Activated naive CD4-positive, alpha-beta T cell treated with anti-CD3 and anti-CD28 coated beads, Interleukin-2, amount 10 ng/mL, durations not matched to agents 7 days and 5 days (primary cell): ENCODE measurements around the gene GRIK2.

Experiments used
- CTCF ChIA-PET: fragments of 350-600 bp; sonication (Branson Sonifier 250); formaldehyde crosslinking; loops from one replicate; lab custom pipeline; 2021; ENCODE audit warnings: antibody characterized with exemption; lab: Charles Lee
- DNase-seq: peaks from one replicate; pipeline ENCODE4 v3.0.0-alpha.2; 2020
- H3K27ac Mint-ChIP-seq: one replicate; pipeline ENCODE4 v1.8.0; 2021; ENCODE audit warnings: mild to moderate bottlenecking, moderate library complexity, mixed read lengths
- H3K27me3 Mint-ChIP-seq: one replicate; pipeline ENCODE4 v1.8.0; 2021; ENCODE audit warnings: mild to moderate bottlenecking, mixed read lengths
- H3K36me3 Mint-ChIP-seq: one replicate; pipeline ENCODE4 v1.8.0; 2021; ENCODE audit warnings: mixed read lengths
- H3K4me1 Mint-ChIP-seq: one replicate; pipeline ENCODE4 v1.8.0; 2021; ENCODE audit warnings: mixed read lengths
- H3K4me3 Mint-ChIP-seq: one replicate; pipeline ENCODE4 v1.8.0; 2021; ENCODE audit warnings: mild to moderate bottlenecking, moderate library complexity, mixed read lengths
- H3K9me3 Mint-ChIP-seq: one replicate; pipeline ENCODE4 v1.8.0; 2021; ENCODE audit warnings: mixed read lengths

Gene GRIK2

DNA sequence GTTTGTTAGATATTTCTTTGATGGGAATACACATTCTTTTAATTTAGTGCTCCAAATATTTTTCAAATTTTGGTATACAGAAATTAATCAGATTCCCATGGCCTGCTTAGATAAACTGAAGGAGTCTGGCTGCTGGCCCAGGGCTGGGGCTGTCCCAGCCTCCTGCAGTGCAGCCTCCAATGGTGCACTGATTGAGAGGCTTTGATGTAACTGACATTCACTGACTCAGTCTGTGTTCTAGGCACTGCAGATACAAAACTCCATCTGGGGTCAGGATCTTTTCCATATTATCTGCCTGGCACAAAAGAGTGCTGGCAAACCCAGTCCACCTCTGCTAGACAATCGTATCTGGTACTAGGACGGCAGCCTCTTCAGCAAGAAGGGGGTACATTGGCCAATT is 64.8 kb downstream of the GRIK2 start:
- Mint-ChIP-seq H3K4me1 (no peaks in the 10 kb centered on the region), H3K4me3 (no peak overlapping the region), H3K9me3 (no peaks in the 10 kb centered on the region), H3K27ac (no peak overlapping the region), H3K27me3 (no peaks in the 10 kb centered on the region), H3K36me3 (no peaks in the 10 kb centered on the region)
- CTCF ChIA-PET, result no interaction called here
- DNase-seq, result no peak

DNA sequence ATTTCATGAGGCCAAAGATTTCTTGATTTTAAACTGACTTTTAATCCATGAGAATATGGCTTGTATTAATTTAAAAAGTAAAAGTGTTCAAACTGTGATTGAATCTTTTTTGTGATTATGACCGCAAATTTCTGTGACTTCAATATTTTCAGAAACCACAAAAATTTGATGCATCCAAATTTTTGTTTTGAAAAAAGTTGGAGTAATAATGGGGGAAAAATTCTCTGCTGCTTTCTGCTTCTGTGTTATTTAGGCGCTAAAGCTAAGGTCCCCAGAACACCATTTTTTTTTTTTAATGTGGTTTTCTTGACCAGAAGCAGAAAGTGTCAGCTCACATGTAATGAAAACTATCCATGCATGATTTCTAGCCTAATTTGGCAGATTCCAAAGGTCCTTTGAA is 65.3 kb downstream of the GRIK2 start:
- Mint-ChIP-seq H3K4me1 (no peaks in the 10 kb centered on the region), H3K27me3 (no peaks in the 10 kb centered on the region), H3K36me3 (no peaks in the 10 kb centered on the region), H3K9me3 (no peaks in the 10 kb centered on the region), H3K27ac (no peak overlapping the region), H3K4me3 (no peak overlapping the region)
- CTCF ChIA-PET, result no interaction called here
- no peak for DNase-seq

GRCh38 chr6:101462576-101462975 is 69.1 kb downstream of the GRIK2 start:
- no peak for DNase-seq
- CTCF ChIA-PET, result no interaction called here
- Mint-ChIP-seq H3K4me3 (no peak overlapping the region), H3K4me1 (no peaks in the 10 kb centered on the region), H3K27me3 (no peaks in the 10 kb centered on the region), H3K27ac (no peak overlapping the region), H3K9me3 (peaks cover 2% of the 10 kb centered on the region), H3K36me3 (no peaks in the 10 kb centered on the region)

DNA sequence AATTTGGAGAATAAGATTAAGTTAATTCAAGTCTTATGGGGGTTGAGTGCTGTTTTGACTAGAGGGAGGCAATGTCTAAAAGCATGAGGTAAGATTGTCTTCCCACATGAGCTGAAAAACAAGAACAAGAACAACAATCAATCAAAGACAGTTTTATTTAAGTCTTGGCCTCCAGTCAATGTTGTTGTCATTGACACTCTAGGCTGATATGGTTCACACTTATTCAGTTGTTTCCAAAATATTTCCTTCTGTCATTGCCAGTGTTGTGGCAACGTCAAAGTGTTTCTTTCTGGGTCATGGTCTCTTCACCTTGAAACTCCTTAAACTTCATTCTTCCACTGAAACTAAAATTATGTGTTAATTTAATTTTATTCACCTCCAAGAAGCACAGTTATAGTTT is 72.4 kb downstream of the GRIK2 start:
- H3K4me3 Mint-ChIP-seq, result no peak overlapping the region
- H3K4me1 Mint-ChIP-seq, result no peaks in the 10 kb centered on the region
- no peaks in the 10 kb centered on the region for H3K27me3 Mint-ChIP-seq
- peaks cover 4% of the 10 kb centered on the region for H3K9me3 Mint-ChIP-seq
- no peaks in the 10 kb centered on the region for H3K36me3 Mint-ChIP-seq
- CTCF ChIA-PET, result no interaction called here
- no peak overlapping the region for H3K27ac Mint-ChIP-seq
- no peak for DNase-seq

DNA sequence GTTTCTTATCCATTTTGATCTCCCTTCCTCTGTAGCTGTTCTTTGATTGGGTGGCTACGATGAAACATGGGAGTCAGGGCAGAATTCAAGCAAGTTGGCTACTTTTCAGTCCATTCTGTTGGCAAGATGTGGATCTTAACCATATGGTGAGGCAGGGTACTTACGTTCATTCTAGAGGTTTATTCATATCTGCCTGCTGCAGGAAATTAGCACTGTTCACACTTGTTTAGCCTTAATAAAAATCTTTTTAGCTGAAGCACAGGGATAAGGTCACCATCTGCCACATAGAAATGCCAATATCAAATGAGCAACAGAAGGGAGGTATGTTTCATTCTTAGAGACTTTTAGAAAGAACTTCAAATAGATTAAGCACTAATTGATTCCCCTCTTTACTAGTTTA is 83.9 kb downstream of the GRIK2 start:
- Mint-ChIP-seq H3K4me3 (no peak overlapping the region), H3K36me3 (no peaks in the 10 kb centered on the region), H3K27ac (no peak overlapping the region), H3K9me3 (no peaks in the 10 kb centered on the region), H3K27me3 (no peaks in the 10 kb centered on the region), H3K4me1 (no peaks in the 10 kb centered on the region)
- CTCF ChIA-PET, result no interaction called here
- no peak for DNase-seq

DNA sequence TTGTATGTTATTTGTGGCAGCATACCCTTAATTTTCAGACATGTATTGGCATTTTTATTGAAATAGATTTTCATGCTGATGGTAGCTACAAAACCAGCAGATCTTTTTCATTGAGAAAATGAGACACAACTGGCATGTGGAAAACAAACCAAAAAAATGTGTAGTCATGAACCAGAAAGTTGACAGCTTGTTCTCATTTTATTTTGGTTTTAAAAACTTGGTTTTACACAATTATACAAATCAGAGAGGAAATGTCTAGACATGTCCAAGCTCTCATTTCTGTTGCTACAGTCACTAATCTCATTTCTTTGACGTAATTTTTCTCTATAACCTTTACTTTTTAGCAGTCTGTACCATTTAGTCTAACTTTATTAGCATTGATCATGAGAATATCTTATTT is 85.4 kb downstream of the GRIK2 start:
- no peaks in the 10 kb centered on the region for H3K9me3 Mint-ChIP-seq
- no peaks in the 10 kb centered on the region for H3K27me3 Mint-ChIP-seq
- no peak overlapping the region for H3K4me3 Mint-ChIP-seq
- CTCF ChIA-PET, result no interaction called here
- H3K27ac Mint-ChIP-seq, result no peak overlapping the region
- no peaks in the 10 kb centered on the region for H3K36me3 Mint-ChIP-seq
- DNase-seq, result no peak
- no peaks in the 10 kb centered on the region for H3K4me1 Mint-ChIP-seq

- no peaks in the 10 kb centered on the region for H3K4me1 Mint-ChIP-seq
- no peaks in the 10 kb centered on the region for H3K36me3 Mint-ChIP-seq
- no peaks in the 10 kb centered on the region for H3K9me3 Mint-ChIP-seq
- no peak overlapping the region for H3K27ac Mint-ChIP-seq
- H3K4me3 Mint-ChIP-seq, result no peak overlapping the region
- no peaks in the 10 kb centered on the region for H3K27me3 Mint-ChIP-seq
- CTCF ChIA-PET, result no interaction called here
- no peak for DNase-seq
Observed at GRCh38 chr6:101482606-101483005, 89.1 kb downstream of the GRIK2 start.

GRCh38 chr6:101484781-101485180 is 91.3 kb downstream of the GRIK2 start:
- DNase-seq, result no peak
- Mint-ChIP-seq H3K36me3 (no peaks in the 10 kb centered on the region), H3K4me1 (no peaks in the 10 kb centered on the region), H3K27me3 (no peaks in the 10 kb centered on the region), H3K9me3 (no peaks in the 10 kb centered on the region), H3K4me3 (no peak overlapping the region), H3K27ac (no peak overlapping the region)
- CTCF ChIA-PET, result no interaction called here

- Mint-ChIP-seq H3K4me1 (no peaks in the 10 kb centered on the region), H3K36me3 (no peaks in the 10 kb centered on the region), H3K4me3 (no peak overlapping the region), H3K27me3 (no peaks in the 10 kb centered on the region), H3K27ac (no peak overlapping the region), H3K9me3 (no peaks in the 10 kb centered on the region)
- CTCF ChIA-PET, result no interaction called here
- DNase-seq, result no peak
Observed at GRCh38 chr6:101486124-101486523, 92.6 kb downstream of the GRIK2 start.

GRCh38 chr6:101486726-101487125 is 93.2 kb downstream of the GRIK2 start:
- DNase-seq, result no peak
- CTCF ChIA-PET, result no interaction called here
- Mint-ChIP-seq H3K4me1 (no peaks in the 10 kb centered on the region), H3K27me3 (no peaks in the 10 kb centered on the region), H3K36me3 (no peaks in the 10 kb centered on the region), H3K9me3 (no peaks in the 10 kb centered on the region), H3K27ac (no peak overlapping the region), H3K4me3 (no peak overlapping the region)

DNA sequence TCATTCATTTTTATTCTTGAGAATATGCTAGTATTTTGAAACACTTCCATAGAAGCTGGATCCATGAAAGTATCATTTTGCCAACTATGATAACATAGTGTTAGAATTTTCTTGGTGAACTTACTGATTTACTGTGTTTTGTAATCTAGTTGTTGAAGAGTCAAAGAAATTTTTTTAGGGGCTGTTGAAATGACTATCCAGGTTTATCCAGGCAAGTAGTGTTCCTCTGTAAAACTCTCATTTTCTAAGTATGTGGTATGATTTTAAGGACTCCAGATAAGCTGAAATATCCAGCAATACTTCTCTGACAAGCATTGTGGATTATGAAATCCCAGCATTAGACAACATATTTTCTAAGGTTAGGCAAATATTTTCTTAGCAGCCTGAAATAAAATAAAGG is 95.9 kb downstream of the GRIK2 start:
- CTCF ChIA-PET, result no interaction called here
- no peaks in the 10 kb centered on the region for H3K9me3 Mint-ChIP-seq

GRCh38 chr6:101490857-101491256 is 97.3 kb downstream of the GRIK2 start:
- Mint-ChIP-seq H3K27ac (no peak overlapping the region), H3K4me3 (no peak overlapping the region), H3K9me3 (no peaks in the 10 kb centered on the region), H3K4me1 (no peaks in the 10 kb centered on the region), H3K36me3 (no peaks in the 10 kb centered on the region), H3K27me3 (no peaks in the 10 kb centered on the region)
- no peak for DNase-seq
- CTCF ChIA-PET, result no interaction called here

More for the DNA sequence above, 95.9 kb downstream of the GRIK2 start:
- DNase-seq, result no peak
- no peaks in the 10 kb centered on the region for H3K4me1 Mint-ChIP-seq
- no peak overlapping the region for H3K27ac Mint-ChIP-seq
- H3K36me3 Mint-ChIP-seq, result no peaks in the 10 kb centered on the region
- H3K27me3 Mint-ChIP-seq, result no peaks in the 10 kb centered on the region
- H3K4me3 Mint-ChIP-seq, result no peak overlapping the region

DNA sequence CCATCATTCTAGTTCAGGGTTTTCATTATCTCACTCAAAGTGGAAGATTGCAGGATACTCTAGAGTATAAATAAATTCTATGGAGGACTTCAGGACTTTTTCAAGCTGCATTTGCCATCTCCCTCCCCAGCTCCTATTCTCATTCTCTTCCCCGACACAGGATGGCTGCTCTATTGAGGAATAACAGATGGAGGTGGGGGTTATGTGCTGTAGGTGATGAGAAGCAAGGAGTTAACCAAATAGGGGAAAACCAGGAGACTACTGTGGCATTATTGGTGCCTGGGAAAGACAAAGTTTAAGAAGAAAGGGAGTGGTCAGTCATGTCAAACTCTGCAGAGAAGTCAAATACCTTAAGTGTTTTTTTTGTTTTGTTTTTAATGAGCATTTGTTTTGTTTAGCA is 109.3 kb downstream of the GRIK2 start:
- Mint-ChIP-seq H3K4me3 (no peak overlapping the region), H3K27me3 (no peaks in the 10 kb centered on the region), H3K9me3 (no peaks in the 10 kb centered on the region), H3K27ac (no peak overlapping the region), H3K36me3 (no peaks in the 10 kb centered on the region), H3K4me1 (no peaks in the 10 kb centered on the region)
- CTCF ChIA-PET, result no interaction called here
- DNase-seq, result no peak

DNA sequence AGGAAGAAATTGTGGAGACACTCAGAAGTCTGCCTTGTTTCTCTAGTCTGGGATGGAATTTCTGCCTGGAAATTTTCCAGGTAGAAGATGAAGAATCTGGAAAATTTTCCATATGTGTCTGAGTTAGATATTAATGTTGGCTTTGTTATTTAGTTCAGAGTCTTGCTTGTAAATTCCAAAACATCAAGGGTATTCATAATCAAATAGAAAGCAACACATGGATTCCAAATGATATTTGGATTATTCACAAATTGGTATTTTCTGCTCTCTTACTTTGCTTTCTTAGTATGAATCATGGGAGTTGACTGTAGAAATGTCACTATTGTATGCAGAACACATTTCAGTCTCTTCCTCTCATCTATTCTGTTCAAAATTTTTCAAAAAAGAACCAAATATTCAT is 116.0 kb downstream of the GRIK2 start:
- Mint-ChIP-seq H3K27me3 (no peaks in the 10 kb centered on the region), H3K4me1 (no peaks in the 10 kb centered on the region), H3K36me3 (no peaks in the 10 kb centered on the region), H3K4me3 (no peak overlapping the region), H3K9me3 (no peaks in the 10 kb centered on the region), H3K27ac (no peak overlapping the region)
- CTCF ChIA-PET, result no interaction called here
- no peak for DNase-seq

GRCh38 chr6:101513181-101513580 is 119.7 kb downstream of the GRIK2 start:
- Mint-ChIP-seq H3K27me3 (no peaks in the 10 kb centered on the region), H3K4me3 (no peak overlapping the region), H3K4me1 (no peaks in the 10 kb centered on the region), H3K36me3 (no peaks in the 10 kb centered on the region), H3K9me3 (no peaks in the 10 kb centered on the region), H3K27ac (no peak overlapping the region)
- no peak for DNase-seq
- CTCF ChIA-PET, result no interaction called here

DNA sequence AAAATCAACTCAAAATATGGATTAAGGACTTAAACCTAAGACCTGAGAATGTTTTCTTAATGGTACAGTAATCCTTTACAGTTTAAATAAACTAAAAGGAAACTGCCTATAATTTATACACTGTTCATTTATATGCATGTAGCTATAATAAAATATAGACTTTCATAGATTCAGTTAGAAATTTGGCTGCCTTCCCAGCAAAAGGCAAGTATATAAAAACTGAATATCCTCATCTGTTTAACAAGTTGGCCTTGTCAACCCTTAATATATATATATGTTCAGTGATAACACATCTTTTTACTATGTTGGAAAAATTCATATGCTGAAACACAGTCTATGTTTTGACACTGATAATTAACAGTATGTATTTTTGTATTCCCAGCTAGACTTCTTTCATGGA is 123.1 kb downstream of the GRIK2 start:
- Mint-ChIP-seq H3K4me3 (no peak overlapping the region), H3K27me3 (no peaks in the 10 kb centered on the region), H3K4me1 (no peaks in the 10 kb centered on the region), H3K9me3 (no peaks in the 10 kb centered on the region), H3K36me3 (no peaks in the 10 kb centered on the region), H3K27ac (no peak overlapping the region)
- CTCF ChIA-PET, result no interaction called here
- DNase-seq, result no peak
